Activated naive CD4-positive, alpha-beta T cell treated with anti-CD3 and anti-CD28 coated beads, Interleukin-2, amount 10 ng/mL, durations not matched to agents 7 days and 5 days (primary cell): ENCODE data around the gene ANKRD13C.

Experiments used
- CTCF ChIA-PET: fragments of 350-600 bp; sonication (Branson Sonifier 250); formaldehyde crosslinking; loops from one replicate; lab custom pipeline; 2021; ENCODE audit warnings: antibody characterized with exemption; lab: Charles Lee
- DNase-seq: peaks from one replicate; pipeline ENCODE4 v3.0.0-alpha.2; 2020
- H3K27ac Mint-ChIP-seq: one replicate; pipeline ENCODE4 v1.8.0; 2021; ENCODE audit warnings: mild to moderate bottlenecking, moderate library complexity, mixed read lengths
- H3K27me3 Mint-ChIP-seq: one replicate; pipeline ENCODE4 v1.8.0; 2021; ENCODE audit warnings: mild to moderate bottlenecking, mixed read lengths
- H3K36me3 Mint-ChIP-seq: one replicate; pipeline ENCODE4 v1.8.0; 2021; ENCODE audit warnings: mixed read lengths
- H3K4me1 Mint-ChIP-seq: one replicate; pipeline ENCODE4 v1.8.0; 2021; ENCODE audit warnings: mixed read lengths
- H3K4me3 Mint-ChIP-seq: one replicate; pipeline ENCODE4 v1.8.0; 2021; ENCODE audit warnings: mild to moderate bottlenecking, moderate library complexity, mixed read lengths
- H3K9me3 Mint-ChIP-seq: one replicate; pipeline ENCODE4 v1.8.0; 2021; ENCODE audit warnings: mixed read lengths

The ANKRD13C gene, protein sequence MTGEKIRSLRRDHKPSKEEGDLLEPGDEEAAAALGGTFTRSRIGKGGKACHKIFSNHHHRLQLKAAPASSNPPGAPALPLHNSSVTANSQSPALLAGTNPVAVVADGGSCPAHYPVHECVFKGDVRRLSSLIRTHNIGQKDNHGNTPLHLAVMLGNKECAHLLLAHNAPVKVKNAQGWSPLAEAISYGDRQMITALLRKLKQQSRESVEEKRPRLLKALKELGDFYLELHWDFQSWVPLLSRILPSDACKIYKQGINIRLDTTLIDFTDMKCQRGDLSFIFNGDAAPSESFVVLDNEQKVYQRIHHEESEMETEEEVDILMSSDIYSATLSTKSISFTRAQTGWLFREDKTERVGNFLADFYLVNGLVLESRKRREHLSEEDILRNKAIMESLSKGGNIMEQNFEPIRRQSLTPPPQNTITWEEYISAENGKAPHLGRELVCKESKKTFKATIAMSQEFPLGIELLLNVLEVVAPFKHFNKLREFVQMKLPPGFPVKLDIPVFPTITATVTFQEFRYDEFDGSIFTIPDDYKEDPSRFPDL

GRCh38 chr1:70354332-70355110, at the start of gene ANKRD13C:
Gene ANKRD13C, minus strand, starts transcription at chr1:70354722. Its CDS starts 314 bp downstream, at chr1:70354408.
- Mint-ChIP-seq H3K27ac (peak within 1 kb of the TSS; percentile 98), H3K4me3 (peak within 1 kb of the TSS; percentile 83), H3K27me3 (no peaks in the 10 kb centered on the region), H3K36me3 (peaks cover 20% of the 10 kb centered on the region), H3K9me3 (no peaks in the 10 kb centered on the region), H3K4me1 (peaks cover 43% of the 10 kb centered on the region)
- CTCF ChIA-PET, result no interaction called here
- peak; percentile 96 for DNase-seq

GRCh38 chr1:70403759-70404158, 49.2 kb upstream of the ANKRD13C start:
- peaks cover 16% of the 10 kb centered on the region for H3K27me3 Mint-ChIP-seq
- no peak overlapping the region for H3K4me3 Mint-ChIP-seq
- DNase-seq, result no peak
- no peaks in the 10 kb centered on the region for H3K4me1 Mint-ChIP-seq
- no peaks in the 10 kb centered on the region for H3K36me3 Mint-ChIP-seq
- H3K27ac Mint-ChIP-seq, result no peak overlapping the region
- H3K9me3 Mint-ChIP-seq, result no peaks in the 10 kb centered on the region
- CTCF ChIA-PET, result interaction anchor here (1.4 kb wide), 1 partner anchor 8 kb away, joined by 5 read pairs; no protein-coding TSS in a partner anchor

DNA sequence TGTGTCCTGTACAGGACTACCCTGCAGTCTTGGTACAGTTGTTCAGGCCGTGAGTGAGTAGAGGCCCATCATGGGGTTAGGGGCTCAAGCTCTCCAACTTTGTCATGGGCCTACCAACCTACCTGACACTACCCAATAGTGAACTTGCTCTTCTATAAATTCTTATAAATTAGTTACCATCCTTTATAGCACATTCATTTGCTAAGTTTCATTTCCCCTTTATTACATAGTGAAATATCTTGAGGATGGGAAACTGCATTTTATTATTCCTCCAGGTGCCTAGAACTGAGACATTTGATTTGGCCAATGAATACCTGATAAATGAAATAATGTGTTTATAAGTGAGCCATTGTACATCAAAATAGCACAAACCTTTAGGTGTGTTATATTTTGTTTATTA, 47.5 kb upstream of the ANKRD13C start:
- H3K27ac Mint-ChIP-seq, result no peak overlapping the region
- H3K4me3 Mint-ChIP-seq, result no peak overlapping the region
- peaks cover 16% of the 10 kb centered on the region for H3K27me3 Mint-ChIP-seq
- H3K36me3 Mint-ChIP-seq, result no peaks in the 10 kb centered on the region
- CTCF ChIA-PET, result interaction anchor here (1.4 kb wide), 1 partner anchor 10 kb away, joined by 5 read pairs; no protein-coding TSS in a partner anchor
- no peak for DNase-seq
- H3K9me3 Mint-ChIP-seq, result no peaks in the 10 kb centered on the region
- H3K4me1 Mint-ChIP-seq, result no peaks in the 10 kb centered on the region

DNA sequence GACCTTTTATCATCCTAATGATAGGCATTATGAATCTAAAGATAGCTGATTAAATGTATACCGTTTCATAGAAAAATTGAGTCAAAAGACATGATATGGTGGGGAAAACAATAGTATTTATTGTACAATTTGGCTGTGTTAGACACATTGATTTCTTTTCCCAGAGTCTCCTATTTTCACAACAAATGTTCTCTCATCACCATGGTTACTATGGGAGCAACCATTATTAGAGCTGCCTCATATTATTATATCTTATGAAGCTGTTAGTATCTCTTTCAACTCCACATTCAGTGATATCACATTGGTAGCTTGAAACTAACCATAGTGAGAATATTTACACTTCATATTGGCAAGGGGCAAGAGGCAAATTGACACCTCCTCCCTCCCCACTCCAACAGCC, 45.8 kb upstream of the ANKRD13C start:
- no peak for DNase-seq
- H3K9me3 Mint-ChIP-seq, result no peaks in the 10 kb centered on the region
- CTCF ChIA-PET, result no interaction called here
- H3K27me3 Mint-ChIP-seq, result peaks cover 16% of the 10 kb centered on the region
- no peaks in the 10 kb centered on the region for H3K36me3 Mint-ChIP-seq
- no peaks in the 10 kb centered on the region for H3K4me1 Mint-ChIP-seq
- H3K4me3 Mint-ChIP-seq, result no peak overlapping the region
- no peak overlapping the region for H3K27ac Mint-ChIP-seq

- Mint-ChIP-seq H3K4me3 (no peak overlapping the region), H3K27ac (peak overlapping the region; percentile 60), H3K27me3 (peaks cover 4% of the 10 kb centered on the region), H3K36me3 (no peaks in the 10 kb centered on the region), H3K9me3 (no peaks in the 10 kb centered on the region), H3K4me1 (no peaks in the 10 kb centered on the region)
- no peak for DNase-seq
- CTCF ChIA-PET, result no interaction called here
Observed at GRCh38 chr1:70397013-70397412, 42.5 kb upstream of the ANKRD13C start.

- CTCF ChIA-PET, result no interaction called here
- DNase-seq, result no peak
- Mint-ChIP-seq H3K36me3 (no peaks in the 10 kb centered on the region), H3K4me3 (no peak overlapping the region), H3K4me1 (no peaks in the 10 kb centered on the region), H3K27ac (no peak overlapping the region), H3K27me3 (peaks cover 4% of the 10 kb centered on the region), H3K9me3 (no peaks in the 10 kb centered on the region)
Observed at GRCh38 chr1:70396607-70397006, 42.1 kb upstream of the ANKRD13C start.

DNA sequence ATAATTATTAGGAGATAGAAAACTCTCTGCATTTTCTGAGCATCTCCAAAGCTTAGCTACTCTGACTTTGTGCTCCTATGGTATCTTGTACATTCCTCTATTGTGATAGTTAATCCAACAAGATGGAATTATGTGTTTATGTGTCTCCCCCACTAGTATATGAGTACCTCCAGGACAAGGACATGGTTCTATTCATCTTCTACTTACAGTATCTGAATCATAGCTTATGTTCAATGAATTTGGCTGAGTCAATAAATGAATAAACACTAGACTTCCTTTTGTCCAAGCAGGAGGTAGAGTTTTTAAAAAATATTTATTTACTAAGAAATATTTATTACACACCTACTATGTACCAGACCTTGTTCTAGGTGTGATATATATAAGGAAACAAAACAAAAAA, 38.1 kb upstream of the ANKRD13C start:
- H3K27ac Mint-ChIP-seq, result no peak overlapping the region
- peaks cover 9% of the 10 kb centered on the region for H3K27me3 Mint-ChIP-seq
- CTCF ChIA-PET, result no interaction called here
- no peak for DNase-seq
- no peak overlapping the region for H3K4me3 Mint-ChIP-seq
- no peaks in the 10 kb centered on the region for H3K9me3 Mint-ChIP-seq
- H3K36me3 Mint-ChIP-seq, result no peaks in the 10 kb centered on the region
- no peaks in the 10 kb centered on the region for H3K4me1 Mint-ChIP-seq

GRCh38 chr1:70387507-70387906, 33.0 kb upstream of the ANKRD13C start:
- CTCF ChIA-PET, result no interaction called here
- no peak overlapping the region for H3K27ac Mint-ChIP-seq
- no peaks in the 10 kb centered on the region for H3K9me3 Mint-ChIP-seq

GRCh38 chr1:70386121-70386520, 31.6 kb upstream of the ANKRD13C start:
- CTCF ChIA-PET, result no interaction called here
- Mint-ChIP-seq H3K4me1 (no peaks in the 10 kb centered on the region), H3K27ac (no peak overlapping the region), H3K36me3 (no peaks in the 10 kb centered on the region), H3K27me3 (peaks cover 5% of the 10 kb centered on the region), H3K9me3 (no peaks in the 10 kb centered on the region), H3K4me3 (no peak overlapping the region)
- DNase-seq, result no peak

More at GRCh38 chr1:70387507-70387906, 33.0 kb upstream of the ANKRD13C start:
- DNase-seq, result no peak
- Mint-ChIP-seq H3K4me1 (no peaks in the 10 kb centered on the region), H3K27me3 (peaks cover 5% of the 10 kb centered on the region), H3K4me3 (no peak overlapping the region), H3K36me3 (no peaks in the 10 kb centered on the region)

DNA sequence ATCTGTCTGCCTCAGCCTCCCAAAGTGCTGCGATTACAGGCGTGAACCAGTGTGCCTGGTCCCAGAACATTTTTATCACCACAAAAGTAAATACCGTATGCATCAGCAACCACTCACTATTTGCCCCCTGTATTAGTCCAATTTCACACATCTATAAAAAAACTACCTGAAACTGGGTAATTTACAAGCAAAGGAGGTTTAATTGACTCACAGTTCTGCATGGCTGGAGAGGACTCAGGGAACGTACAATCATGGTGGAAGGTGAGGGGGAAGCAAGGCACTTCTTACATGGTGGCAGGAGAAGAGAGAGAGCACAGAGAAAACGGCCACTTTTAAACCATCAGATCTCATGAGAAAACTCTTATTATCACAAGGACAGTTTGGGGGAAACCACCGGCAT, 31.0 kb upstream of the ANKRD13C start:
- CTCF ChIA-PET, result no interaction called here
- H3K27me3 Mint-ChIP-seq, result peaks cover 5% of the 10 kb centered on the region

GRCh38 chr1:70384542-70384941, 30.0 kb upstream of the ANKRD13C start:
- Mint-ChIP-seq H3K4me1 (no peaks in the 10 kb centered on the region), H3K27me3 (peaks cover 5% of the 10 kb centered on the region), H3K4me3 (no peak overlapping the region), H3K9me3 (no peaks in the 10 kb centered on the region), H3K36me3 (no peaks in the 10 kb centered on the region), H3K27ac (no peak overlapping the region)
- DNase-seq, result no peak
- CTCF ChIA-PET, result no interaction called here

More for the DNA sequence above, 31.0 kb upstream of the ANKRD13C start:
- Mint-ChIP-seq H3K9me3 (no peaks in the 10 kb centered on the region), H3K36me3 (no peaks in the 10 kb centered on the region), H3K4me3 (no peak overlapping the region), H3K27ac (no peak overlapping the region), H3K4me1 (no peaks in the 10 kb centered on the region)
- no peak for DNase-seq

DNA sequence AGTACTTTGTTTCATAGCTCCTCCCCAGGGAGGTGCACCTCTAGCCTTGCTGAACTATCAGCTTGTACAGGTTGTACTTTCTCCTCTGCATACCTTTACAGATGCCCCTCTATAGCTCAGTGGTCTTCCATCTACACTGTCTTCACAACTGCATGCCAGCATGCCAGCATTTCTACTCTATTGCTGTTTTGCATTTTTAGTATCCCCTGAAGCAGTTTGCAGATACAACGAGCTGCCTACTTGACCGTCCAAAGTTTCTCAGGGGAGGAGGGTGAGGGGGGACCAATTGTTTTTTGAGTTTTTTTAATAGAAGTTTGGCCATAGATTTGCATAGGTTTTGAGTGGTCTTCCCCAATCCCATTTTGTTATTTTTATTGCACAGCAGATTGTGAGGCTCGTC, 29.0 kb upstream of the ANKRD13C start:
- CTCF ChIA-PET, result no interaction called here
- no peaks in the 10 kb centered on the region for H3K36me3 Mint-ChIP-seq

GRCh38 chr1:70382682-70383081, 28.2 kb upstream of the ANKRD13C start:
- no peak overlapping the region for H3K27ac Mint-ChIP-seq
- no peaks in the 10 kb centered on the region for H3K27me3 Mint-ChIP-seq
- H3K4me3 Mint-ChIP-seq, result no peak overlapping the region
- no peaks in the 10 kb centered on the region for H3K4me1 Mint-ChIP-seq
- DNase-seq, result no peak
- no peaks in the 10 kb centered on the region for H3K9me3 Mint-ChIP-seq
- CTCF ChIA-PET, result no interaction called here
- H3K36me3 Mint-ChIP-seq, result no peaks in the 10 kb centered on the region

More for the DNA sequence above, 29.0 kb upstream of the ANKRD13C start:
- H3K9me3 Mint-ChIP-seq, result no peaks in the 10 kb centered on the region
- no peak overlapping the region for H3K27ac Mint-ChIP-seq
- no peaks in the 10 kb centered on the region for H3K27me3 Mint-ChIP-seq
- no peaks in the 10 kb centered on the region for H3K4me1 Mint-ChIP-seq
- no peak for DNase-seq
- no peak overlapping the region for H3K4me3 Mint-ChIP-seq

DNA sequence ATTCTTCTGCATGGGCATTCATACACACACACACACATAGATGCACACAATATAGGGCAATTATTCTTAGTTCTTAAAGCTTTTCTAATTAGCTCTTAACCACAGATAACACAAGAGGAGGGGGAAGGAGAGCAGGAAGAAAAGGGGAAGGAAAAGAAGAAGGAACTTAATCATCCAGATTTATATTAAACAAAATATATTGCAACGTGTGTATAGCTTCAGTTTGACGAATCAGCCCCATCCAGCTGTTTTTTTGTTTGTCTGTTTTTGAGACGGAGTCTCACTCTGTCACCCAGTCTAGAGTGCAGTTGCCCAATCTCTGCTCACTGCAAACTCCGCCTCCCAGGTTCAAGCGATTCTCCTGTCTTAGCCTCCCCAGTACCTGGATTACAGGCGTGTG, 21.7 kb upstream of the ANKRD13C start:
- Mint-ChIP-seq H3K36me3 (no peaks in the 10 kb centered on the region), H3K27ac (no peak overlapping the region), H3K4me3 (no peak overlapping the region), H3K9me3 (no peaks in the 10 kb centered on the region), H3K27me3 (no peaks in the 10 kb centered on the region), H3K4me1 (no peaks in the 10 kb centered on the region)
- no peak for DNase-seq
- CTCF ChIA-PET, result no interaction called here
